Stimulated activated CD4-positive, alpha-beta T cell treated with anti-CD3 and anti-CD28 coated beads, Interleukin-15, amount 100 ng/mL, for 48 hours (primary cell): ENCODE data around the gene NAT8L.

ENCODE experiments used
- DNase-seq, 2 donors: peaks; one replicate each; pipeline ENCODE4 v3.0.0-alpha.2; 2020; ENCODE audit warnings: low read depth in 2 of 2

NAT8L gene

GRCh38 chr4:2045518-2045951 lies 13.6 kb upstream of the NAT8L start:
- no peak for DNase-seq

- DNase-seq, result no peak
These were observed 12.8 kb upstream of the NAT8L start for GRCh38 chr4:2046031-2046961.

GRCh38 chr4:2047031-2047660 lies 12.0 kb upstream of the NAT8L start:
- DNase-seq, result no peak

- no peak for DNase-seq
These were observed 11.1 kb upstream of the NAT8L start for GRCh38 chr4:2047781-2048581.

- no peak for DNase-seq
These were observed 10.3 kb upstream of the NAT8L start for GRCh38 chr4:2048831-2049230.

GRCh38 chr4:2049381-2049780 lies 9.7 kb upstream of the NAT8L start:
- DNase-seq, result no peak

GRCh38 chr4:2049811-2050210 lies 9.3 kb upstream of the NAT8L start:
- no peak for DNase-seq

DNA sequence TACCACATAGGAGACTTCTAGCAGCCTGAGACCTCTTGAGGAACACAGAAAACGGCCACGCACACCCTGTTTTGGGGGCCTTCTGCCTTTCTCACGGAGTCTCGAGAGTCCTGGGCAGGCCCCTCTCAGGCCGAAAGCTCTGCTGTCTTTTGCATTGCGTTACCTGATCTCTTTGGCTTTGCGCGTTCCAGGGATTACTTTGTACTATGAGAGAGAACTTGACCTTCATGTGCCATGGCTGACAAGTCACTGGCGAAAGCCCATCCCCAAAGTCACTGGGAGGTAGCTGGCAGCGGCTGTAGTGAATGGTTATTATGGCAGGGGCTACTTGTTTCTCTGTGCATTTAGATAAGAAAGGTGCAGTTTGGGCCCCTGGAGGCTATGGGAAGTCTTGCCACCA lies 8.0 kb upstream of the NAT8L start:
- no peak for DNase-seq

DNA sequence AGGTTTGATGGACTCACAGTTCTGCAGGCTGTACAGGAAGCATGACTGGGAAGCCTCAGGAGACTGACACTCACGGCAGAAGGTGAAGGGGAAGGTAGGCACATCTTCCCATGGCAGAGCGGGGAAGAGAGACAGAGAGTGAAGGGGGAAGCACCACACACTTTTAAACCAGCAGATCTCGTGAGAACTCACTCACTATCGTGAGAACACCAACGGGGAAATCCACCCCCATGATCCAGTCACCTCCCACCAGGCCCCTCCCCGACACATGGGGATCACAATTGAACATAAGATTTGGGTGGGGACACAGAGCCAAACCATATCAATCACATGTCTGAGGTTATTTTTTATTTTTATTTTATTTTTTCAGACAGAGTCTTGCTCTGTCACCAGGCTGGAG lies 4.9 kb upstream of the NAT8L start:
- no peak for DNase-seq

- no peak for DNase-seq
These were observed 1.6 kb upstream of the NAT8L start for GRCh38 chr4:2057382-2058065.

- DNase-seq, result no peak
These were observed 672 bp upstream of the NAT8L start for GRCh38 chr4:2058264-2059045.

DNA sequence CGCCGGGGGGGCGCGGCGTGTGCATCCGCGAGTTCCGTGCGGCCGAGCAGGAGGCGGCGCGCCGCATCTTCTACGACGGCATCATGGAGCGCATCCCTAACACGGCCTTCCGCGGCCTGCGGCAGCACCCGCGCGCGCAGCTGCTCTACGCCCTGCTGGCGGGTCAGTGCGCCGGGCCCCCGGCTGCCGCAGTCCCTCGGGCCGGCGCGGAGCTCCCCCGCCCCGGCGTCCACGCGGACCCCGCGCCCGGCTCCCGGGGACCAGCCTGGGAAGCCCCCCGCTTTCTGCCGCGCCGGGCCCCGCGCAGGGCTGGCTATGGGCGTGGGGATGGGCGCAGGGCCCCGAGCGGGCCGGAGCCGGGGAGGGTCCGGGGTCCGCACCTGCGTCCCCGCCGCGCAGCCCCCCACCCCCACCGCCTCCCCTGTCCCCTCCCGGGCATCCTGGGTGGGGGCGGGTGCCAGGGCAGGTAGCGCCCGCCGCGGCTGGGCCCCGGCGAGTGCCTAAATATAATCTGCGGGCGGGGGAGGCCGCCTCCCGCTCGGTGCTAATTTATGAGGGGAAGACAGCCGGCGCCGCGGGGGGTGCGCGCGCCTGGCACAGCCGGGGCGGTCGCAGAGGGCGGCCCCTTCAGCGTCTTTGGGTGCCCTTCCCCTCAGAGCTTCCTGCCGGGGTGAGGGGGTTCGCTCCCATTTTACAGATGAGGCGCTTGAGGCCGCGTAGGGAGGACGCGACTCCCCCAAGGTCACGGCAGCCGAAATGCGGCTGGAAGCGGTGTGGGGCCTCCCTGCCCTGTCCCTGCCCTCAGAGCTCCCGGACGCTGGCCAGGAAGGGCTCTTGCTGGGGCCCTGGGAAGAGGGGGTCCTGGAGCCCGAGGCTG lies 837 bp downstream of the NAT8L start:
- DNase-seq, result no peak

DNA sequence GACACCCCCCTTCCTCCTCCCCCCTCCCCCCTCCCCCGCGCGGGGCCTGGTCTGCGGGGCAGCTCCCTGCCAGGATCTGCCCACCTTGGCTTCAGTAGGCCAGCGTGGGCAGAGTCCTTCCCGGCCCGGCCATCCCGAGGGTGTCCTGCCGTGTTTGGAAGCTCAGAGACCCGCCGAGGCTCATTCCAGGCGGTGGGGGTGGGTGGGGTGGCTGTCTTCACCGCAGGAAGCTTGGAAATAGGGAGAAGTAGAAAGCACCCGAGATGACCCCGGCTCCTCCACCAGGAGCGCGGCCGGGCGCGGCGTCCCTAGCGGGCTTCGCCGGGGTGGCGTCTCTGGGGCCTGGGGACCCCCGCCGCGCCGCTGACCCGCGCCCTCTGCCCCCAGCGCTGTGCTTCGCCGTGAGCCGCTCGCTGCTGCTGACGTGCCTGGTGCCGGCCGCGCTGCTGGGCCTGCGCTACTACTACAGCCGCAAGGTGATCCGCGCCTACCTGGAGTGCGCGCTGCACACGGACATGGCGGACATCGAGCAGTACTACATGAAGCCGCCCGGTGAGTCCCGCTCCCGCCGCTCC lies 1.6 kb downstream of the NAT8L start:
- no peak for DNase-seq

DNA sequence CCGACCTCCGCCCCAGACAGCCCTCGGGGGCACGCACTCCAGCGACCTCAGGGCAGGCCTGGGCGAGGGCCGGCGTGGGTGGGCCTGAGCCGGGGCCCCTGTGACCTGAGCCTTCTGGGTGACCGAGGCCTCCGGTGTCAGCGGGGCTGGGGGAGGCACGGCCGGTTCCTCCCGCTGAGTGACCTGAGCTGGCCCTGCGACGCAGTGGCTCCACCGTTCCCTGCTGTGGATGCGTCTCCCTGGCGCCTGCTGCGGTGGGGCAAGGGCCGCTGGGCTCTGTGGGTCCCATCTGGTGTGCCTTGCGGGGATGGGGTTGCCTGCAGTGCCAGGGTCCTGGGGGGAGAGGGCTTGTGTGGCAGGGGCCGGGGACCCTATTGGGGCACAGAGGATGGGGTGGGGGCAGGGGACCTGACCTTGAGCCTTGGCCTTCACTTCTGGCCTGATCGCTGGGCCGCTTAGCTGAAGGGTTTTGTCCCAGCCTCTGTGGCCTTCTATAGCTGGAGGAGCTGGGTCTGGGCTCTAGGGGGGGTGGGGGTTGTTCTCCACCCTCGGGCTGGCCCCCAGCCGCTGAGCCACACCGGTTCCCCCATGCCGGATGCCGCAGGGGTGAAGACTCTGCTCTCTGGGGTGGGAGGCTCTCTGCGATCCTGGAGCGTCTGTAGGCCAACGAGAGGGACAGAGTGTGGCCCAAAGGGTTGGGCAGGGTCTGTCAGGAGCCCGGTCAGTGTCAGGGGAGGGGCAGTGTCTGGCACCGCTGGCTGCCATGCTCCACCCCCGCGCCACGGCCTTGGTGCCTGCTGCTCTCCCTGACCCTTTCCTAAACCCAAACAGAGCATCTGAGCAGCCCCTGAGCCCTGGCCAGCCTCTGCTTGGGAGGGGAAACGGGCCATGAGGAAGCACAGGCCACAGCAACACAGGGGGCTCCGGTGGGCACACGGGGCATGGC lies 2.3 kb downstream of the NAT8L start:
- no peak for DNase-seq

DNA sequence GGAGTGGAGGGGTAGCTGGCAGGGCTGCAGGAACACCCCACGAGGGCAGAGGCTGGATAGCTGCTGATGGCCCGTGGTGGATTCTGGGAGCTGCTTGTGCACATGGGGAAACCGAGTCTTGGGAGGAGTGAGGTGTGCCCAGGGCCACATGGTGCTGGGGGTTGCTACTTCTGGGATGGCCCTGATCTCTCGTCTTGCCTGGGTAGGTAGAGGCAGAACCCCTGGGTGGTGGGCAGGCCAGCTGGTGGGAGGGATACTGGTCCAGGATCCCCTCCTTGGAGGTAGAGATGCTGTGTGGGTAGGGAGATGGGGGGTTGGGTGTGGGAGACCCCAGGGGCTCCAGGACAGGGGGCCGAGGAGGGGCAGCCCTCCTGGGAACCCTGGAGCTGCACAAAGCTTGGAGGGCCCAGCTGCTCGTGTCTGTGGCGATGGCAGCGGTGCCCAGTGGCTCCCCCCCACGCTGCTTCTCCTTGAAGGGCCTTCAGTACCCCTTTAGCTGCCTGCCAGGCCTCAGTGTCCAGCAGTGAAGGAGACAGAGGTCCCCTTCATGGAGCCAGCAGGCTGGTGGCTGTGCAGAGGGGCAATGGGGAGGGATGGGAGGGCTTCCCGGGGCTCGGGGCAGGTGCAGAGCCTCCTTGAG lies 3.2 kb downstream of the NAT8L start:
- DNase-seq, result no peak

DNA sequence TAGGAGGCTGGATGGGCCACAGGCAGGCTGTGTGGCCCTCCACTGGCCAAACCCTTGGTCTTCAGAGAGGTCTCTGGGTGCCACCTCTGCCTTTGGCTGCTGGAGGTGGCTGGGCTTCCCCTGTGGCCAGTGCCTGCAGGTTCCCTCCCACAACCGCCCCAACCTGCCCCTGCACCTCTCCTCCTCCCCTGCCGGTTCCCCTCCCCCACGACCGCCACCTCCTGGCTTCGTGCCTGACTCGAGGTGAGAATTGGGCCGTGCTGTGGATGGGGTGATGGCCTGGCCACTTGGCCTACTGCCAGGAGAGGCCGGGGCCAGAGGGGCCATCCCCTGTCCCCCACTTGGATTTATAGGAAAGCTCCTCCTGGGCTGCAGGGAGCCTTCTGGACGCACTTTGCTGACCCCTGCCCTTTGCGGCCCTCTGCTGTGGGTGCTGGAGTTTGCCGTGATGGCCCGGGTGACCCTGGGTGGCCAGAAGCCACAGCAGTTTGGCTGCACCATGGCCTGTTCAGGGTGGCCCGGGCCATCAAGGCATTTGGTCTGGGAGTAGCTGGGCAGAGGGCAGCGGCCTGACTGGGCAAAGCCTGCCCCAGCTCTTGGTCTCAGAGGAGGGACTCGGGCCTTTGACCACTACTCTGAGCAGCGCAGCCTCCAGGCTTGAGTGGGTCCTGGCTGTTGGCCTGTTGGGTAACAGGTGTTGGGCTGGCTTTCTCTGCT lies 3.8 kb downstream of the NAT8L start:
- DNase-seq, result no peak

GRCh38 chr4:2063557-2064275 lies 4.6 kb downstream of the NAT8L start:
- no peak for DNase-seq
